Neural cell (in vitro differentiated cells): Measurements from ENCODE around the gene SLC25A17. TPM values are rescaled to one million over a fixed set of nuclear protein-coding genes. Genes with fewer than 3 reads are reported as not detected.

Source experiments
- H2AFZ ChIP-seq: fragments of 200-600, 300-800 bp; sonication (generic), shearing (Covaris generic); 2 replicates; pipeline ENCODE4 v1.6.0; 2014; ENCODE audit warnings: low read depth, mild to moderate bottlenecking, antibody characterized with exemption, low read length, moderate library complexity
- H3F3A ChIP-seq: fragments of 200-600 bp; shearing (Covaris generic); 2 replicates; pipeline ENCODE4 v1.6.1; 2016; ENCODE audit warnings: mild to moderate bottlenecking, moderate library complexity, mixed read lengths, antibody characterized with exemption, low read length; ENCODE audit not compliant: insufficient read depth, poor library complexity, severe bottlenecking
- H3K27ac ChIP-seq: fragments of 200-600, 300-800 bp; sonication (generic), shearing (Covaris generic); 2 replicates; pipeline ENCODE4 v1.5.1; 2014; ENCODE audit warnings: mild to moderate bottlenecking, low read length, moderate library complexity
- H3K27me3 ChIP-seq: fragments of 300-800, 200-600 bp; sonication (generic), shearing (Covaris generic); 2 replicates; pipeline ENCODE4 v1.6.0; 2014; ENCODE audit warnings: mild to moderate bottlenecking, low read depth, low read length, moderate library complexity; ENCODE audit not compliant: insufficient read depth
- H3K36me3 ChIP-seq: fragments of 300-800, 200-600 bp; sonication (generic), shearing (Covaris generic); 2 replicates; pipeline ENCODE4 v1.5.1; 2014; ENCODE audit warnings: mild to moderate bottlenecking, antibody characterized with exemption, low read length, moderate library complexity; ENCODE audit not compliant: insufficient read depth
- H3K4me2 ChIP-seq: fragments of 300-800, 200-600 bp; sonication (generic), shearing (Covaris generic); 2 replicates; pipeline ENCODE4 v1.6.0; 2014; ENCODE audit warnings: mild to moderate bottlenecking, low read length
- H3K4me3 ChIP-seq: fragments of 300-800, 200-600 bp; sonication (generic), shearing (Covaris generic); 2 replicates; pipeline ENCODE4 v1.5.1; 2014; ENCODE audit warnings: mild to moderate bottlenecking, low read length, moderate library complexity
- H3K79me2 ChIP-seq: fragments of 200-600 bp; shearing (Covaris generic); replicated peaks from 2 replicates; pipeline ENCODE4 v1.6.0; 2014; ENCODE audit warnings: mild to moderate bottlenecking, low read length, moderate library complexity; ENCODE audit not compliant: insufficient read depth
- H3K9ac ChIP-seq: fragments of 300-800, 200-600 bp; sonication (generic), shearing (Covaris generic); 2 replicates; pipeline ENCODE4 v1.6.1; 2016; ENCODE audit warnings: mild to moderate bottlenecking, low read length, mixed read lengths
- H3K9me2 ChIP-seq: fragments of 200-600 bp; shearing (Covaris generic); 2 replicates; pipeline ENCODE4 v1.6.1; 2016; ENCODE audit warnings: mild to moderate bottlenecking, low read length, mixed read lengths; ENCODE audit not compliant: insufficient read depth
- H3K9me3 ChIP-seq: fragments of 200-600, 300-800 bp; sonication (generic), shearing (Covaris generic); 2 replicates; pipeline ENCODE4 v1.6.1; 2016; ENCODE audit warnings: mild to moderate bottlenecking, mixed run types, low read length, moderate library complexity, mixed read lengths
- H4K20me1 ChIP-seq: fragments of 200-600 bp; shearing (Covaris generic); 2 replicates; pipeline ENCODE4 v1.6.1; 2016; ENCODE audit warnings: mild to moderate bottlenecking, mixed run types; ENCODE audit not compliant: insufficient read depth
- CTCF ChIP-seq: fragments of 450-650 bp; IDR thresholded peaks from 2 replicates; pipeline ENCODE4 v1.5.1; 2014; ENCODE audit warnings: antibody characterized with exemption, mild to moderate bottlenecking, moderate library complexity; ENCODE audit not compliant: poor library complexity, severe bottlenecking
- EP300 ChIP-seq: fragments of 450-650 bp; conservative IDR thresholded peaks from 2 replicates; pipeline ENCODE4 v1.6.1; 2014; ENCODE audit warnings: antibody characterized with exemption, mild to moderate bottlenecking, moderate library complexity; ENCODE audit not compliant: poor library complexity, severe bottlenecking
- EZH2 ChIP-seq: fragments of 200-600, 300-800 bp; shearing (Covaris generic), sonication (generic); IDR thresholded peaks from 2 replicates; pipeline ENCODE4 v1.6.1; 2014; ENCODE audit warnings: antibody characterized with exemption, low read length, borderline replicate concordance, mild to moderate bottlenecking; ENCODE audit not compliant: insufficient read depth, poor library complexity, severe bottlenecking
- MXI1 ChIP-seq: fragments of 450-650 bp; conservative IDR thresholded peaks from 2 replicates; pipeline ENCODE4 v1.6.1; 2014; ENCODE audit warnings: antibody characterized with exemption, mild to moderate bottlenecking; ENCODE audit not compliant: poor library complexity, severe bottlenecking
- POLR2AphosphoS5 ChIP-seq: IDR thresholded peaks from 2 replicates; pipeline ENCODE4 v1.6.1; 2012
- RAD21 ChIP-seq: fragments of 450-650 bp; conservative IDR thresholded peaks from 2 replicates; pipeline ENCODE4 v1.6.1; 2014; ENCODE audit warnings: antibody characterized with exemption, mild to moderate bottlenecking, moderate library complexity
- REST ChIP-seq: IDR thresholded peaks from 2 replicates; pipeline ENCODE4 v1.6.1; 2012; ENCODE audit warnings: borderline replicate concordance
- SMC3 ChIP-seq: fragments of 450-650 bp; conservative IDR thresholded peaks from 2 replicates; pipeline ENCODE4 v1.6.1; 2014; ENCODE audit warnings: antibody characterized with exemption, mild to moderate bottlenecking, moderate library complexity; ENCODE audit not compliant: poor library complexity
- TAF1 ChIP-seq: IDR thresholded peaks from 2 replicates; pipeline ENCODE4 v1.6.1; 2012; ENCODE audit warnings: low read depth
- polyA plus RNA-seq: library from polyadenylated mRNA; depleted of rRNA; stranded (reverse); fragments of >200 nt; gene quantifications from 2 replicates; pipeline ENCODE4 v1.2.3, GENCODE V29; 2014

Gene SLC25A17
- polyA plus RNA-seq, 1 donor from 2014 or later: 49.3 TPM

- H3K79me2 ChIP-seq: no peaks in the 10 kb centered on the region
- H3F3A ChIP-seq: no peaks in the 10 kb centered on the region
- H3K9me2 ChIP-seq: no peaks in the 10 kb centered on the region
- H3K9ac ChIP-seq: no peak overlapping the region
- no peaks in the 10 kb centered on the region for H3K9me3 ChIP-seq
- H3K27ac ChIP-seq: peak overlapping the region; percentile 44
- no peak overlapping the region for H3K4me2 ChIP-seq
- H3K4me3 ChIP-seq: no peak overlapping the region
- no peaks in the 10 kb centered on the region for H3K27me3 ChIP-seq
- no peaks in the 10 kb centered on the region for H3K36me3 ChIP-seq
- H2AFZ ChIP-seq: no peak overlapping the region
- no peaks in the 10 kb centered on the region for H4K20me1 ChIP-seq
- TF ChIP-seq TAF1 (no peak), EP300 (no peak)
Measured at GRCh38 chr22:40727070-40727963, 91.8 kb downstream of the SLC25A17 start.

- H3K9ac ChIP-seq: no peak overlapping the region
- no peak for TF ChIP-seq POLR2AphosphoS5
- TF ChIP-seq MXI1: no peak
- TF ChIP-seq EP300: no peak
- no peak for TF ChIP-seq EZH2
- TF ChIP-seq SMC3: no peak
- TF ChIP-seq RAD21: no peak
- TF ChIP-seq TAF1: no peak
- TF ChIP-seq REST: no peak
- no peak overlapping the region for H2AFZ ChIP-seq
Measured at GRCh38 chr22:40726514-40726913, 92.6 kb downstream of the SLC25A17 start.

GRCh38 chr22:40723396-40723933 lies 95.7 kb downstream of the SLC25A17 start:
- no peaks in the 10 kb centered on the region for H3K9me3 ChIP-seq
- H3K9ac ChIP-seq: no peak overlapping the region
- H3K27me3 ChIP-seq: peaks cover 5% of the 10 kb centered on the region
- TF ChIP-seq EZH2: no peak
- TF ChIP-seq POLR2AphosphoS5: no peak
- no peak for TF ChIP-seq EP300
- TF ChIP-seq SMC3: no peak
- TF ChIP-seq TAF1: no peak
- no peak for TF ChIP-seq CTCF
- TF ChIP-seq RAD21: no peak
- TF ChIP-seq REST: no peak
- TF ChIP-seq MXI1: no peak
- H3K27ac ChIP-seq: no peak overlapping the region
- H3K79me2 ChIP-seq: no peaks in the 10 kb centered on the region
- H3K4me3 ChIP-seq: no peak overlapping the region
- H3K4me2 ChIP-seq: no peak overlapping the region
- H3F3A ChIP-seq: peaks cover 4% of the 10 kb centered on the region
- H3K9me2 ChIP-seq: no peaks in the 10 kb centered on the region
- no peaks in the 10 kb centered on the region for H4K20me1 ChIP-seq
- no peak overlapping the region for H2AFZ ChIP-seq
- H3K36me3 ChIP-seq: no peaks in the 10 kb centered on the region

More at GRCh38 chr22:40726514-40726913, 92.6 kb downstream of the SLC25A17 start:
- no peaks in the 10 kb centered on the region for H3K27me3 ChIP-seq
- H3K9me2 ChIP-seq: no peaks in the 10 kb centered on the region
- no peak overlapping the region for H3K4me2 ChIP-seq
- peaks cover 4% of the 10 kb centered on the region for H3F3A ChIP-seq
- H3K4me3 ChIP-seq: no peak overlapping the region
- H4K20me1 ChIP-seq: no peaks in the 10 kb centered on the region
- peak overlapping the region; percentile 44 for H3K27ac ChIP-seq
- H3K36me3 ChIP-seq: no peaks in the 10 kb centered on the region
- H3K79me2 ChIP-seq: no peaks in the 10 kb centered on the region
- H3K9me3 ChIP-seq: no peaks in the 10 kb centered on the region
